ENCODE data around the gene FITM1.

- TF ChIP-seq FOXP2 (optimal IDR thresholded peaks at IDR 0.05; ENCODE audit: control extremely low read depth, extremely low read length, insufficient read depth) (no peak), POLR2AphosphoS5 (IDR thresholded peaks at IDR 0.05; ENCODE audit: borderline replicate concordance, low read depth, low read length) (no peak), EZH2 (IDR thresholded peaks at IDR 0.05) (no peak)
Measured at GRCh38 chr14:24127673-24128072, 2.8 kb upstream of the FITM1 start.

Data from SK-N-MC (cell line).